HepG2 (cell line): ENCODE results near the gene BCAS1. TPM values are rescaled to one million over a fixed set of nuclear protein-coding genes. Genes with fewer than 3 reads are reported as not detected.

Source experiments
- ATAC-seq: fragments of 200-7000 bp; cut with Tn5 transposase; 3 replicates; pipeline ENCODE4 v1.9.1; 2020; ENCODE audit warnings: mild to moderate bottlenecking, moderate library complexity
- BruUV-seq: library from RNA; stranded (reverse); fragments of 400-500 nt; replicated peaks from 2 replicates; lab custom pipeline; 2021; lab: Mats Ljungman, UMichigan
- CTCF ChIA-PET: fragments of 300-600 bp; formaldehyde crosslinking; extraction: SDS; loops from one replicate; lab custom pipeline; 2021; ENCODE audit warnings: low total read pairs, inconsistent platforms, low intra/inter-chr PET ratio; lab: Yijun Ruan, JAX
- POLR2A ChIA-PET: fragments of 350-600 bp; sonication (Branson Sonifier 250); formaldehyde crosslinking; loops from one replicate; lab custom pipeline; 2020; ENCODE audit warnings: antibody characterized with exemption, inconsistent platforms; lab: Yijun Ruan, JAX
- DNase-seq: peaks from one replicate; pipeline ENCODE4 v3.0.0-alpha.2; 2015; ENCODE audit warnings: low spot score
- FAIRE-seq: peaks from 3 replicates; lab custom pipeline; 2011; peaks lifted over from hg19 to GRCh38; lab: Jason Lieb, UNC
- H2AFZ ChIP-seq: one replicate; pipeline ENCODE4 v1.6.1; 2011; ENCODE audit warnings: low read length, inconsistent platforms
- H3K27ac ChIP-seq: fragments of 300-600 bp; 3 replicates; pipeline ENCODE4 v1.8.0; 2011; ENCODE audit warnings: mixed run types, mild to moderate bottlenecking, mixed read lengths, low read length, inconsistent platforms; ENCODE audit not compliant: insufficient read depth; ENCODE audit errors: extremely low read length
- H3K27me3 ChIP-seq, 2 experiments: fragments of 200-600 bp in 1 of 2; 2 replicates in 1 of 2; 3 replicates in 1 of 2; pipeline versions ENCODE4 v1.6.0 to v1.8.0; 2011; ENCODE audit warnings: low read length in 2 of 2, mild to moderate bottlenecking in 2 of 2, moderate library complexity in 2 of 2, inconsistent platforms in 1 of 2; ENCODE audit not compliant: insufficient read depth in 2 of 2, control insufficient read depth in 1 of 2
- H3K36me3 ChIP-seq, 2 experiments: fragments of 200-600 bp in 1 of 2; replicated peaks in 1 of 2; 2 replicates in 1 of 2; 3 replicates in 1 of 2; pipeline versions ENCODE4 v1.5.1 to v1.8.0; 2011; ENCODE audit warnings: low read length in 2 of 2, inconsistent platforms in 1 of 2; ENCODE audit not compliant: insufficient read depth in 2 of 2, control insufficient read depth in 1 of 2
- H3K4me1 ChIP-seq: 2 replicates; pipeline ENCODE4 v1.5.1; 2012; ENCODE audit warnings: low read length, inconsistent platforms; ENCODE audit not compliant: insufficient read depth
- H3K4me2 ChIP-seq: 2 replicates; pipeline ENCODE4 v1.6.0; 2011; ENCODE audit warnings: low read depth, low read length, inconsistent platforms
- H3K4me3 ChIP-seq, 3 experiments: fragments of 200-600 bp in 1 of 3; sonication (generic), shearing (Covaris generic) in 1 of 3; replicated peaks in 1 of 3; 2 replicates each; pipeline ENCODE4 v1.5.1; 2011 to 2016; ENCODE audit warnings: low read length in 3 of 3, inconsistent platforms in 2 of 3, low read depth in 2 of 3, mild to moderate bottlenecking in 2 of 3, control low read depth in 1 of 3, mixed read lengths in 1 of 3; ENCODE audit not compliant: insufficient read depth in 1 of 3
- H3K79me2 ChIP-seq: one replicate; pipeline ENCODE4 v1.6.1; 2011; ENCODE audit warnings: low read length, inconsistent platforms; ENCODE audit not compliant: insufficient read depth
- H3K9ac ChIP-seq: 2 replicates; pipeline ENCODE4 v1.6.0; 2011; ENCODE audit warnings: mild to moderate bottlenecking, low read depth, low read length, inconsistent platforms; ENCODE audit not compliant: insufficient read depth
- H3K9me3 ChIP-seq: 2 replicates; pipeline ENCODE4 v1.5.1; 2012; ENCODE audit warnings: mild to moderate bottlenecking, low read length
- H4K20me1 ChIP-seq: 2 replicates; pipeline ENCODE4 v1.6.0; 2011; ENCODE audit warnings: inconsistent platforms, mild to moderate bottlenecking, low read length, moderate library complexity; ENCODE audit not compliant: insufficient read depth
- EEA1 ChIP-seq: sonication (generic); formaldehyde crosslinking; IDR thresholded peaks from 2 replicates; pipeline ENCODE4 v1.5.1; 2020; ENCODE audit warnings: mild to moderate bottlenecking, missing genetic modification reagents, borderline replicate concordance
- ELF1 ChIP-seq: sonication (generic); formaldehyde crosslinking; IDR thresholded peaks from 2 replicates; pipeline ENCODE4 v1.4.0; 2020; ENCODE audit warnings: missing genetic modification reagents
- HOXD1 ChIP-seq: sonication (generic); formaldehyde crosslinking; IDR thresholded peaks from 2 replicates; pipeline ENCODE4 v1.5.0; 2020; ENCODE audit warnings: missing genetic modification reagents
- MEF2D ChIP-seq: sonication (generic); formaldehyde crosslinking; IDR thresholded peaks from 2 replicates; pipeline ENCODE4 v1.5.1; 2020; ENCODE audit warnings: mild to moderate bottlenecking, missing genetic modification reagents
- RFX5 ChIP-seq: IDR thresholded peaks from 2 replicates; pipeline ENCODE4 v1.6.1; 2011; ENCODE audit warnings: low read depth, low read length, improper control_type of control experiment
- SUZ12 ChIP-seq: fragments of 150-350 bp; IDR thresholded peaks from 2 replicates; pipeline ENCODE4 v1.6.1; 2014; ENCODE audit warnings: low read depth, low read length
- WIZ ChIP-seq: sonication (generic); formaldehyde crosslinking; IDR thresholded peaks from 2 replicates; pipeline ENCODE4 v1.5.1; 2020; ENCODE audit warnings: mild to moderate bottlenecking, missing genetic modification reagents
- ZBTB42 ChIP-seq: sonication (generic); formaldehyde crosslinking; IDR thresholded peaks from 2 replicates; pipeline ENCODE4 v1.5.0; 2020; ENCODE audit warnings: mild to moderate bottlenecking, missing genetic modification reagents
- ZNF777 ChIP-seq: sonication (generic); formaldehyde crosslinking; IDR thresholded peaks from 2 replicates; pipeline ENCODE4 v1.4.0; 2020; ENCODE audit warnings: missing genetic modification reagents
- WGBS: methylation state at CpG from one replicate; pipeline ENCODE4 v1.1.6; 2017; ENCODE audit warnings: low lambda C conversion rate; 5-methylcytosine and 5-hydroxymethylcytosine counted together
- in situ Hi-C: cut with HindIII; loops from 2 replicates; pipeline ENCODE4 v1.10.0; 2017; ENCODE audit warnings: low pct_unique_long_range_greater_than_20kb; ENCODE audit not compliant: extremely low pct_ligation_motif_present
- intact Hi-C: fragments of 100-400 bp; cut with micrococcal nuclease; formaldehyde crosslinking; loops from one replicate; pipeline ENCODE4 v1.10.0; 2022; ENCODE audit not compliant: unreplicated experiment
- polyA plus RNA-seq, 8 experiments: library from polyadenylated mRNA; depleted of rRNA in 3 of 8; stranded (reverse) in 7 of 8; unstranded in 1 of 8; fragments of >200 nt; fragmentation: Illumina TruSeq in 4 of 8; extraction: Trizol in 4 of 8; gene quantifications; 2 replicates each; pipeline versions ENCODE4 v1.2.1 to v1.2.3, GENCODE V29; 2011 to 2016; ENCODE audit warnings: low read depth in 4 of 8, missing spikeins in 1 of 8, mixed read lengths in 1 of 8; ENCODE audit not compliant: insufficient read depth in 1 of 8
- total RNA-seq, 5 experiments: library from RNA; depleted of rRNA; stranded (reverse); fragments of >200 nt; fragmentation: Illumina TruSeq; extraction: Trizol; gene quantifications; 2 replicates each; pipeline ENCODE4 v1.2.3, GENCODE V29; 2016; ENCODE audit warnings: low read depth in 1 of 5
- TF ChIP-seq, protein P1 (sequence below): sonication (generic); formaldehyde crosslinking; conservative IDR thresholded peaks from 2 replicates; pipeline ENCODE4 v1.4.0; 2020; ENCODE audit warnings: missing genetic modification reagents
- TF ChIP-seq, protein P2 (sequence below): sonication (generic); formaldehyde crosslinking; IDR thresholded peaks from 2 replicates; pipeline ENCODE4 v1.5.0; 2020; ENCODE audit warnings: missing genetic modification reagents
- TF ChIP-seq, protein P3 (sequence below): sonication (generic); formaldehyde crosslinking; IDR thresholded peaks from 2 replicates; pipeline ENCODE4 v1.9.0; 2021; ENCODE audit warnings: mild to moderate bottlenecking, missing genetic modification reagents
- TF ChIP-seq, protein P4 (sequence below): sonication (generic); formaldehyde crosslinking; IDR thresholded peaks from 2 replicates; pipeline ENCODE4 v1.4.0; 2020; ENCODE audit warnings: missing genetic modification reagents

Gene BCAS1
- total and polyA plus RNA-seq, 2 of the 13 experiments (the other 11 are each of a cell fraction or from before 2014, with no cell fraction given), result 0.55 to 0.91 TPM

DNA sequence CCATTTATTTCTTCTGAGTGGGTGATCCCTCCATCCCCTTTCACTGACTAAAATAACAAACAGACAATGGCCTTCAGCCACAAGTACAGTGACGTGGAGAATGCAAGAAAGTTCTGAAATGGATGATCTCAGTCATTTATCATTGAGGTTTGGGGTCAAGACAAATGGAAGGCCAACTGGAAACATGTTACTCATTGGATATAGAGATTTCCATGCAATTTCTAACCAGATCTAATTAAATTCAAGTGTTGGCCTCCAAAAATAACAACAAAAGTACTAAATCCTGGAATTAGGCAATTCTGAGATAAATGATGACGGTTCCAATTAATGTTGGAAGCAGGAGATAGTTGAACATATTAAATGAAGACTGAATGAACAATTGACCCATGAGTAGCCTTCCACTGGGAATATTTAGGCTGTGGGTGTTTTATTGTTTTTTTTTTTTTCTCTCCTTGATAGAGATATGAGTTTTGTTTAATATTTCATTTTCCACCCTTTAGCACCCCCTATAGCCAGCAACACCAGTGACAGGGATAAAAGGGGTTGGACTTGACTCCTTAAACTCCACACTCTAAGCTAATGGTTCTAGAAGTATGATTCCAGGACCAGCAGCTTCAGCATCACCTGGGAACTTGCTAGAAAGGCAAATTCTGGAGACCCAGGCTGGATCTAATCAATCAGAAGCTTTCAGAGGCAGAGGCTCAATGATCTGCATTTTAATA is 112.8 kb downstream of the BCAS1 start:
- ATAC-seq, result no peak
- H3K4me1 ChIP-seq, result peaks cover 44% of the 10 kb centered on the region
- in situ Hi-C loops (no loop called here), intact Hi-C loops (no loop called here)
- no peak overlapping the region for H2AFZ ChIP-seq
- no peak overlapping the region for H3K27ac ChIP-seq
- no peaks in the 10 kb centered on the region for H3K79me2 ChIP-seq
- H3K4me2 ChIP-seq, result no peak overlapping the region
- H3K36me3 ChIP-seq, result no peaks in the 10 kb centered on the region
- no TSS peak for BruUV-seq
- H3K4me3 ChIP-seq, result no peak overlapping the region
- no peaks in the 10 kb centered on the region for H3K27me3 ChIP-seq
- 67% methylated on average over 2 of the region's 2 CpGs for WGBS
- POLR2A ChIA-PET, result no interaction called here
- peaks cover 5% of the 10 kb centered on the region; the same call in 1 of the 2 replicates for H3K9me3 ChIP-seq
- no peaks in the 10 kb centered on the region for H4K20me1 ChIP-seq
- DNase-seq, result no peak
- H3K9ac ChIP-seq, result no peak overlapping the region
- no peak for FAIRE-seq
- CTCF ChIA-PET, result no interaction called here
- no peak for TF ChIP-seq RFX5
- no peak for TF ChIP-seq EEA1 (CRISPR knock-in tag)
- TF ChIP-seq WIZ (CRISPR knock-in tag), result no peak
- no peak for TF ChIP-seq SUZ12
- TF ChIP-seq ELF1, result no peak
- TF ChIP-seq, protein P1, sequence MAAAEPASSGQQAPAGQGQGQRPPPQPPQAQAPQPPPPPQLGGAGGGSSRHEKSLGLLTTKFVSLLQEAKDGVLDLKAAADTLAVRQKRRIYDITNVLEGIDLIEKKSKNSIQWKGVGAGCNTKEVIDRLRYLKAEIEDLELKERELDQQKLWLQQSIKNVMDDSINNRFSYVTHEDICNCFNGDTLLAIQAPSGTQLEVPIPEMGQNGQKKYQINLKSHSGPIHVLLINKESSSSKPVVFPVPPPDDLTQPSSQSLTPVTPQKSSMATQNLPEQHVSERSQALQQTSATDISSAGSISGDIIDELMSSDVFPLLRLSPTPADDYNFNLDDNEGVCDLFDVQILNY, result no peak
- TF ChIP-seq, protein P2, sequence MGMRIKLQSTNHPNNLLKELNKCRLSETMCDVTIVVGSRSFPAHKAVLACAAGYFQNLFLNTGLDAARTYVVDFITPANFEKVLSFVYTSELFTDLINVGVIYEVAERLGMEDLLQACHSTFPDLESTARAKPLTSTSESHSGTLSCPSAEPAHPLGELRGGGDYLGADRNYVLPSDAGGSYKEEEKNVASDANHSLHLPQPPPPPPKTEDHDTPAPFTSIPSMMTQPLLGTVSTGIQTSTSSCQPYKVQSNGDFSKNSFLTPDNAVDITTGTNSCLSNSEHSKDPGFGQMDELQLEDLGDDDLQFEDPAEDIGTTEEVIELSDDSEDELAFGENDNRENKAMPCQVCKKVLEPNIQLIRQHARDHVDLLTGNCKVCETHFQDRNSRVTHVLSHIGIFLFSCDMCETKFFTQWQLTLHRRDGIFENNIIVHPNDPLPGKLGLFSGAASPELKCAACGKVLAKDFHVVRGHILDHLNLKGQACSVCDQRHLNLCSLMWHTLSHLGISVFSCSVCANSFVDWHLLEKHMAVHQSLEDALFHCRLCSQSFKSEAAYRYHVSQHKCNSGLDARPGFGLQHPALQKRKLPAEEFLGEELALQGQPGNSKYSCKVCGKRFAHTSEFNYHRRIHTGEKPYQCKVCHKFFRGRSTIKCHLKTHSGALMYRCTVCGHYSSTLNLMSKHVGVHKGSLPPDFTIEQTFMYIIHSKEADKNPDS, result no peak
- no peak for TF ChIP-seq HOXD1 (CRISPR knock-in tag)
- no peak for TF ChIP-seq ZBTB42 (CRISPR knock-in tag)
- TF ChIP-seq, protein P3, sequence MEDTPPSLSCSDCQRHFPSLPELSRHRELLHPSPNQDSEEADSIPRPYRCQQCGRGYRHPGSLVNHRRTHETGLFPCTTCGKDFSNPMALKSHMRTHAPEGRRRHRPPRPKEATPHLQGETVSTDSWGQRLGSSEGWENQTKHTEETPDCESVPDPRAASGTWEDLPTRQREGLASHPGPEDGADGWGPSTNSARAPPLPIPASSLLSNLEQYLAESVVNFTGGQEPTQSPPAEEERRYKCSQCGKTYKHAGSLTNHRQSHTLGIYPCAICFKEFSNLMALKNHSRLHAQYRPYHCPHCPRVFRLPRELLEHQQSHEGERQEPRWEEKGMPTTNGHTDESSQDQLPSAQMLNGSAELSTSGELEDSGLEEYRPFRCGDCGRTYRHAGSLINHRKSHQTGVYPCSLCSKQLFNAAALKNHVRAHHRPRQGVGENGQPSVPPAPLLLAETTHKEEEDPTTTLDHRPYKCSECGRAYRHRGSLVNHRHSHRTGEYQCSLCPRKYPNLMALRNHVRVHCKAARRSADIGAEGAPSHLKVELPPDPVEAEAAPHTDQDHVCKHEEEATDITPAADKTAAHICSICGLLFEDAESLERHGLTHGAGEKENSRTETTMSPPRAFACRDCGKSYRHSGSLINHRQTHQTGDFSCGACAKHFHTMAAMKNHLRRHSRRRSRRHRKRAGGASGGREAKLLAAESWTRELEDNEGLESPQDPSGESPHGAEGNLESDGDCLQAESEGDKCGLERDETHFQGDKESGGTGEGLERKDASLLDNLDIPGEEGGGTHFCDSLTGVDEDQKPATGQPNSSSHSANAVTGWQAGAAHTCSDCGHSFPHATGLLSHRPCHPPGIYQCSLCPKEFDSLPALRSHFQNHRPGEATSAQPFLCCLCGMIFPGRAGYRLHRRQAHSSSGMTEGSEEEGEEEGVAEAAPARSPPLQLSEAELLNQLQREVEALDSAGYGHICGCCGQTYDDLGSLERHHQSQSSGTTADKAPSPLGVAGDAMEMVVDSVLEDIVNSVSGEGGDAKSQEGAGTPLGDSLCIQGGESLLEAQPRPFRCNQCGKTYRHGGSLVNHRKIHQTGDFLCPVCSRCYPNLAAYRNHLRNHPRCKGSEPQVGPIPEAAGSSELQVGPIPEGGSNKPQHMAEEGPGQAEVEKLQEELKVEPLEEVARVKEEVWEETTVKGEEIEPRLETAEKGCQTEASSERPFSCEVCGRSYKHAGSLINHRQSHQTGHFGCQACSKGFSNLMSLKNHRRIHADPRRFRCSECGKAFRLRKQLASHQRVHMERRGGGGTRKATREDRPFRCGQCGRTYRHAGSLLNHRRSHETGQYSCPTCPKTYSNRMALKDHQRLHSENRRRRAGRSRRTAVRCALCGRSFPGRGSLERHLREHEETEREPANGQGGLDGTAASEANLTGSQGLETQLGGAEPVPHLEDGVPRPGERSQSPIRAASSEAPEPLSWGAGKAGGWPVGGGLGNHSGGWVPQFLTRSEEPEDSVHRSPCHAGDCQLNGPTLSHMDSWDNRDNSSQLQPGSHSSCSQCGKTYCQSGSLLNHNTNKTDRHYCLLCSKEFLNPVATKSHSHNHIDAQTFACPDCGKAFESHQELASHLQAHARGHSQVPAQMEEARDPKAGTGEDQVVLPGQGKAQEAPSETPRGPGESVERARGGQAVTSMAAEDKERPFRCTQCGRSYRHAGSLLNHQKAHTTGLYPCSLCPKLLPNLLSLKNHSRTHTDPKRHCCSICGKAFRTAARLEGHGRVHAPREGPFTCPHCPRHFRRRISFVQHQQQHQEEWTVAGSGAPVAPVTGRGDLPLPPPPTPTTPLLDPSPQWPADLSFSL (CRISPR knock-in tag), result no peak
- TF ChIP-seq MEF2D (CRISPR knock-in tag), result no peak
- TF ChIP-seq, protein P4, sequence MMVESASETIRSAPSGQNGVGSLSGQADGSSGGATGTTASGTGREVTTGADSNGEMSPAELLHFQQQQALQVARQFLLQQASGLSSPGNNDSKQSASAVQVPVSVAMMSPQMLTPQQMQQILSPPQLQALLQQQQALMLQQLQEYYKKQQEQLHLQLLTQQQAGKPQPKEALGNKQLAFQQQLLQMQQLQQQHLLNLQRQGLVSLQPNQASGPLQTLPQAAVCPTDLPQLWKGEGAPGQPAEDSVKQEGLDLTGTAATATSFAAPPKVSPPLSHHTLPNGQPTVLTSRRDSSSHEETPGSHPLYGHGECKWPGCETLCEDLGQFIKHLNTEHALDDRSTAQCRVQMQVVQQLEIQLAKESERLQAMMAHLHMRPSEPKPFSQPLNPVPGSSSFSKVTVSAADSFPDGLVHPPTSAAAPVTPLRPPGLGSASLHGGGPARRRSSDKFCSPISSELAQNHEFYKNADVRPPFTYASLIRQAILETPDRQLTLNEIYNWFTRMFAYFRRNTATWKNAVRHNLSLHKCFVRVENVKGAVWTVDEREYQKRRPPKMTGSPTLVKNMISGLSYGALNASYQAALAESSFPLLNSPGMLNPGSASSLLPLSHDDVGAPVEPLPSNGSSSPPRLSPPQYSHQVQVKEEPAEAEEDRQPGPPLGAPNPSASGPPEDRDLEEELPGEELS (CRISPR knock-in tag), result no peak
- TF ChIP-seq ZNF777, result no peak
